HepG2 (cell line): ENCODE measurements around the gene GAL3ST3. TPM values are rescaled to one million over a fixed set of nuclear protein-coding genes. Genes with fewer than 3 reads are reported as not detected.
A peak's percentile ranks its signal among the peaks of the same experiment; 100 is the strongest.

Experiments
- BCL6 ChIP-seq: IDR thresholded peaks from 2 replicates; pipeline ENCODE4 v1.6.1; 2016; ENCODE audit warnings: missing genetic modification reagents, missing compliant biosample characterization
- BHLHE40 ChIP-seq: IDR thresholded peaks from 2 replicates; pipeline ENCODE4 v1.6.1; 2011; ENCODE audit warnings: low read length, improper control_type of control experiment
- HIVEP1 ChIP-seq: sonication (generic); formaldehyde crosslinking; IDR thresholded peaks from 2 replicates; pipeline ENCODE4 v1.4.0; 2020; ENCODE audit warnings: mild to moderate bottlenecking, missing genetic modification reagents
- JDP2 ChIP-seq: sonication (generic); formaldehyde crosslinking; IDR thresholded peaks from 2 replicates; pipeline ENCODE4 v1.8.1; 2022; ENCODE audit warnings: missing genetic modification reagents, borderline replicate concordance
- KDM5A ChIP-seq: fragments of 200-600 bp; sonication (generic); IDR thresholded peaks from 2 replicates; pipeline ENCODE4 v1.7.0; 2018; ENCODE audit warnings: antibody characterized with exemption, mild to moderate bottlenecking, low read length, borderline replicate concordance
- NCOA1 ChIP-seq: sonication (generic); formaldehyde crosslinking; IDR thresholded peaks from 2 replicates; pipeline ENCODE4 v1.9.0; 2021; ENCODE audit warnings: missing genetic modification reagents
- NCOR1 ChIP-seq: fragments of 200-600 bp; sonication (generic); IDR thresholded peaks from 2 replicates; pipeline ENCODE4 v1.7.0; 2017; ENCODE audit warnings: antibody characterized with exemption, low read length, borderline replicate concordance
- NFKB2 ChIP-seq: sonication (generic); formaldehyde crosslinking; IDR thresholded peaks from 2 replicates; pipeline ENCODE4 v1.4.0; 2020; ENCODE audit warnings: missing genetic modification reagents, borderline replicate concordance
- SOX13 ChIP-seq, 3 experiments: fragments of 450-650 bp in 1 of 3; sonication (generic) in 1 of 3; formaldehyde crosslinking in 1 of 3; IDR thresholded peaks in 2 of 3; conservative IDR thresholded peaks in 1 of 3; 2 replicates each; pipeline versions ENCODE4 v1.5.0 to v1.6.1; 2016 to 2020; ENCODE audit warnings: antibody characterized with exemption in 1 of 3, mild to moderate bottlenecking in 1 of 3, missing compliant biosample characterization in 1 of 3, missing genetic modification reagents in 1 of 3, moderate library complexity in 1 of 3
- ZBTB43 ChIP-seq: sonication (generic); formaldehyde crosslinking; conservative IDR thresholded peaks from 2 replicates; pipeline ENCODE4 v1.4.0; 2020; ENCODE audit warnings: missing genetic modification reagents
- ZNF407 ChIP-seq: sonication (generic); formaldehyde crosslinking; IDR thresholded peaks from one replicate; pipeline ENCODE4 v1.5.1; 2020; ENCODE audit warnings: mild to moderate bottlenecking, missing genetic modification reagents; ENCODE audit errors: not compliant biosample characterization
- ZNF607 ChIP-seq: sonication (generic); formaldehyde crosslinking; IDR thresholded peaks from 2 replicates; pipeline ENCODE4 v1.5.1; 2020; ENCODE audit warnings: missing genetic modification reagents, mild to moderate bottlenecking, borderline replicate concordance
- ZNF773 ChIP-seq: sonication (generic); formaldehyde crosslinking; IDR thresholded peaks from 2 replicates; pipeline ENCODE4 v1.4.0; 2020; ENCODE audit warnings: missing genetic modification reagents, borderline replicate concordance
- polyA plus RNA-seq, 8 experiments: library from polyadenylated mRNA; depleted of rRNA in 3 of 8; stranded (reverse) in 7 of 8; unstranded in 1 of 8; fragments of >200 nt; fragmentation: Illumina TruSeq in 4 of 8; extraction: Trizol in 4 of 8; gene quantifications; 2 replicates each; pipeline versions ENCODE4 v1.2.1 to v1.2.3, GENCODE V29; 2011 to 2016; ENCODE audit warnings: low read depth in 4 of 8, missing spikeins in 1 of 8, mixed read lengths in 1 of 8; ENCODE audit not compliant: insufficient read depth in 1 of 8
- total RNA-seq, 5 experiments: library from RNA; depleted of rRNA; stranded (reverse); fragments of >200 nt; fragmentation: Illumina TruSeq; extraction: Trizol; gene quantifications; 2 replicates each; pipeline ENCODE4 v1.2.3, GENCODE V29; 2016; ENCODE audit warnings: low read depth in 1 of 5
- TF ChIP-seq, protein P1 (sequence below): sonication (generic); formaldehyde crosslinking; IDR thresholded peaks from 2 replicates; pipeline ENCODE4 v1.4.0; 2020; ENCODE audit warnings: mild to moderate bottlenecking, missing genetic modification reagents, borderline replicate concordance

GAL3ST3 gene
- total and polyA plus RNA-seq, 2 of the 13 experiments (the other 11 are each of a cell fraction or from before 2014, with no cell fraction given) = not detected

GRCh38 chr11:66069715-66070603 lies 21.0 kb upstream of the GAL3ST3 start, which contains the start of gene PACS1 (continued):
- no peak for TF ChIP-seq SOX13 (IDR thresholded peaks at IDR 0.05)
- 0 out of 4 replicates have a peak, but pooled peaks of 1 of the 2 experiments have one; percentile 23 for TF ChIP-seq SOX13 (CRISPR knock-in tag; conservative IDR thresholded peaks at IDR 0.05 in 1 of 2, IDR thresholded peaks at IDR 0.05 in 1 of 2)
- no peak for TF ChIP-seq ZNF773 (CRISPR knock-in tag)
- TF ChIP-seq, protein P1, sequence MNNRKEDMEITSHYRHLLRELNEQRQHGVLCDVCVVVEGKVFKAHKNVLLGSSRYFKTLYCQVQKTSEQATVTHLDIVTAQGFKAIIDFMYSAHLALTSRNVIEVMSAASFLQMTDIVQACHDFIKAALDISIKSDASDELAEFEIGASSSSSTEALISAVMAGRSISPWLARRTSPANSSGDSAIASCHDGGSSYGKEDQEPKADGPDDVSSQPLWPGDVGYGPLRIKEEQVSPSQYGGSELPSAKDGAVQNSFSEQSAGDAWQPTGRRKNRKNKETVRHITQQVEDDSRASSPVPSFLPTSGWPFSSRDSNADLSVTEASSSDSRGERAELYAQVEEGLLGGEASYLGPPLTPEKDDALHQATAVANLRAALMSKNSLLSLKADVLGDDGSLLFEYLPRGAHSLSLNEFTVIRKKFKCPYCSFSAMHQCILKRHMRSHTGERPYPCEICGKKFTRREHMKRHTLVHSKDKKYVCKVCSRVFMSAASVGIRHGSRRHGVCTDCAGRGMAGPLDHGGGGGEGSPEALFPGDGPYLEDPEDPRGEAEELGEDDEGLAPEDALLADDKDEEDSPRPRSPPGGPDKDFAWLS (CRISPR knock-in tag) = no peak
- TF ChIP-seq BHLHE40 = no peak
- no peak for TF ChIP-seq HIVEP1 (CRISPR knock-in tag)
- TF ChIP-seq NCOA1 (CRISPR knock-in tag) = no peak
- peak; percentile 40 for TF ChIP-seq ZNF407 (CRISPR knock-in tag)
- TF ChIP-seq JDP2 (CRISPR knock-in tag) = no peak
- 0 out of 2 replicates have a peak, but pooled peaks have one; percentile 52 for TF ChIP-seq NFKB2 (CRISPR knock-in tag)
- TF ChIP-seq BCL6 (CRISPR knock-in tag) = no peak
- TF ChIP-seq ZBTB43 = no peak
- no peak for TF ChIP-seq ZNF607 (CRISPR knock-in tag)
- no peak for TF ChIP-seq KDM5A
- TF ChIP-seq NCOR1 = no peak
